Measurements from ENCODE around the gene DNAJC5.

Gene DNAJC5

GRCh38 chr20:63978319-63979228 is 83.6 kb downstream of the DNAJC5 start:
- ATAC-seq, result peak; percentile 20
- no peak for TF ChIP-seq POU6F1 (CRISPR knock-in tag; IDR thresholded peaks at IDR 0.05; ENCODE audit: borderline replicate concordance, low read depth)
- no peak for TF ChIP-seq ARNTL (CRISPR knock-in tag; IDR thresholded peaks at IDR 0.05; ENCODE audit: borderline replicate concordance, low read depth)
- TF ChIP-seq RARB (CRISPR knock-in tag; IDR thresholded peaks at IDR 0.05), result no peak
- TF ChIP-seq ZC3H10 (CRISPR knock-in tag; IDR thresholded peaks at IDR 0.05), result no peak
- no peak for TF ChIP-seq CSRNP3 (CRISPR knock-in tag; IDR thresholded peaks at IDR 0.05)
- no peak for TF ChIP-seq TCF4 (CRISPR knock-in tag; IDR thresholded peaks at IDR 0.05; ENCODE audit: borderline replicate concordance)
- no peak for TF ChIP-seq ZNF70 (CRISPR knock-in tag; IDR thresholded peaks at IDR 0.05)
- no peak for TF ChIP-seq ZNF565 (CRISPR knock-in tag; conservative IDR thresholded peaks at IDR 0.05; ENCODE audit: low read depth)
- no peak for TF ChIP-seq ESRRG (CRISPR knock-in tag; IDR thresholded peaks at IDR 0.05)
- TF ChIP-seq PPARA (CRISPR knock-in tag; IDR thresholded peaks at IDR 0.05; ENCODE audit: borderline replicate concordance), result no peak
- TF ChIP-seq ISL1 (CRISPR knock-in tag; IDR thresholded peaks at IDR 0.05), result no peak
- TF ChIP-seq PATZ1 (CRISPR knock-in tag; IDR thresholded peaks at IDR 0.05; ENCODE audit: borderline replicate concordance), result no peak

GRCh38 chr20:63979229-63979556 is 84.3 kb downstream of the DNAJC5 start:
- no peak for TF ChIP-seq GLIS3 (CRISPR knock-in tag; IDR thresholded peaks at IDR 0.05)
- TF ChIP-seq ESRRG (CRISPR knock-in tag; IDR thresholded peaks at IDR 0.05), result no peak
- no peak for TF ChIP-seq TSHZ2 (CRISPR knock-in tag; IDR thresholded peaks at IDR 0.05)
- no peak for TF ChIP-seq BACH2 (CRISPR knock-in tag; IDR thresholded peaks at IDR 0.05; ENCODE audit: borderline replicate concordance)
- no peak for TF ChIP-seq CSDC2 (CRISPR knock-in tag; IDR thresholded peaks at IDR 0.05)
- TF ChIP-seq ZFP3 (CRISPR knock-in tag; IDR thresholded peaks at IDR 0.05), result no peak
- TF ChIP-seq TCF4 (CRISPR knock-in tag; IDR thresholded peaks at IDR 0.05; ENCODE audit: borderline replicate concordance), result no peak
- TF ChIP-seq ZNF565 (CRISPR knock-in tag; conservative IDR thresholded peaks at IDR 0.05; ENCODE audit: low read depth), result no peak
- TF ChIP-seq ARNTL (CRISPR knock-in tag; IDR thresholded peaks at IDR 0.05; ENCODE audit: borderline replicate concordance, low read depth), result no peak
- TF ChIP-seq ZC3H10 (CRISPR knock-in tag; IDR thresholded peaks at IDR 0.05), result no peak
- TF ChIP-seq ISL1 (CRISPR knock-in tag; IDR thresholded peaks at IDR 0.05), result no peak
- ATAC-seq, result no peak

GRCh38 chr20:63979557-63980316 is 84.8 kb downstream of the DNAJC5 start, which contains the start of gene SAMD10:
Gene SAMD10, minus strand, starts transcription at chr20:63979642. Its CDS starts 175 bp downstream, at chr20:63979467.
- peak; percentile 51 for ATAC-seq
- TF ChIP-seq TSHZ2 (CRISPR knock-in tag; IDR thresholded peaks at IDR 0.05) (no peak), ESRRG (CRISPR knock-in tag; IDR thresholded peaks at IDR 0.05) (no peak), ZFP30 (CRISPR knock-in tag; IDR thresholded peaks at IDR 0.05) (no peak), PATZ1 (CRISPR knock-in tag; IDR thresholded peaks at IDR 0.05; ENCODE audit: borderline replicate concordance) (no peak), CREB5 (CRISPR knock-in tag; IDR thresholded peaks at IDR 0.05; ENCODE audit: low read depth) (no peak), BACH2 (CRISPR knock-in tag; IDR thresholded peaks at IDR 0.05; ENCODE audit: borderline replicate concordance) (no peak), TCF4 (CRISPR knock-in tag; IDR thresholded peaks at IDR 0.05; ENCODE audit: borderline replicate concordance) (no peak)

Data from SK-N-SH treated with all-trans-retinoic acid at 6 μM for 48 hours (cell line).